Measurements from ENCODE around the gene TESPA1.
"Not testable (repeated sequence)": the region's sequence is repeated elsewhere in the genome, so short reads cannot be mapped to it uniquely, and the experiment has no call there.

TESPA1 gene

DNA sequence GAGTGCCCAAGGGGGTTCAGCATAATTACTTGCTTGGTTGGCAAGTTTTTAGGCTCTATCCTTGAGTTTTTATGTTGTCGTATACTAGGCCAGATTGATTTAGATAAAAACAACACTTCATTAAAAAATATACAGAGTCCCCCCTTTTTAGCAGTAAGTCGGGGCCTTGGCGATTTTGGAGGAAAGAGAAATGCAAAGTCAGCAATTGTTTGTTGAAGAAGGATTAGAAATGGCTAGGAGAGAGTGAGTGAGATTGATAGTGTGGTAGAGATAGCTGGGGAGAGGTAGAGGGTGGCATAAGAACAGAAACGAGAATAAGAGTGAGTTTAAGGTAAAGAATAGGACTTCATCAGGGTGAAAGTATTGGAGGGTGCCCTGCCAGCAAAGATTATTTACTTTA is 41.3 kb downstream of the TESPA1 start:
- DNase-seq = not testable (repeated sequence)

DNA sequence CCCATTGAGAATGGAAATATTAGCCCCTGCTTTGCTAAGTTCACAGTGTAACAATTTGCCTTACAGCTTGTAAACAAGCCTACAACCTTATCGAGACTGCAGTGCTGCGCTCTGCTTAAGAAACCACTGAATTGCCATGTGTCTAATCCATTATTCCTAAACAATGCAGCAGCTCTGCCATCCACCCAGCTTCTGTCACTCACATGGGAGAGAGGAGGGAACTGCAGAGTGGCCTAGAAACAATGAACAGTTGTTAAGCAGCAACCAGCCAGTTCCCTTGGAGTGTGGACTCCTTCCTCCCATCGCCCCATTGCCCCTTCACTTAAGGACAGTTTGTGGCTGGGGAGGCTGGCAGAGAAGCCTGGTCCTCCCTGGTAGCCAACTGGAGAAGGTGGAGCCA is 42.9 kb downstream of the TESPA1 start:
- no peak for DNase-seq

DNA sequence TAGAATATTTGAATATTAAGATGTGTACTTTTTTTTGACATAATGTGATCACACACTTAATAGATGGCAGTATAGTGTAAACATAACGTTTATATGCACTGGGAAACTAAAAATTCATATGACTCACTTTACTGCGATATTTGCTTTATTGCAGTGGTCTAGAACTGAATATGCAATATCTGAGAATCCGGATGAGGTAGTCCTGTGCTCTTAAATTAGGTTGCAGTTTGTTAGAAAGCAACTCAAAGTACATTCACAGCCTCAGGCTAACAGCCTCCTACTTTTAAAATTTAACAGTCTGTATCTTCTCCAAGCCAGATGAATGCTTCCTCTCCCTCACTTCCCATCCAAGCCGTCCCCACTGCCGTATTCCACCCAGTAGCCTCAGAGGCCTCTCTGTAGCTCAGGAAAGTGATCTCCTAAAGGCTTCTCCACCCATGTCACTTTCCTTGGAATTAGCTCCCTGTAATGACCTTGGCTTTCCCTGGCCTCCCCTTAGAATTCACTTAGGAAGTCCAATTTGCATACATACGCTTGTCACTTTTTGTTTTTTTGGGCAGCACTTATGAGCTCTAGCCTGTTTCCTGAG is 43.7 kb downstream of the TESPA1 start:
- no peak for DNase-seq

- no peak for DNase-seq
These were observed 46.6 kb downstream of the TESPA1 start for GRCh38 chr12:54937929-54938328.

DNA sequence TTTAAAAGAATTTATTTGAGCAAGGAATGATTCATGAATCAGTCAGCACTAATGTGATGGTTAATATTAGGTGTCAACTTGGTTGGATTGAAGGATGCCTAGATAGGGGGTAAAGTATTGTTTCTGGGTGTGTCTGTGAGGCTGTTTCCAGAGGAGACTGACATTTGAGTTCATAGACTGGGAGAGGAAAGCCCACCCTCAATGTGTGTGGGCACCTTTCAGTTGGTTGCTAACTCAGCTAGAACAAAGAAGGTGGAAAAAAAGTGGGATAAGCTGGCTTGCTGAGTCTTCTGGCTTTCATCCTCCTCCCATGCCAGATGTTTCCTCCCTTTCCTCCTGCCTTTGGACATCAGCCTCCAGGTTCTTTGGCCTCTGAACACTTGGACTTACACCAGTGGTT is 47.2 kb downstream of the TESPA1 start:
- DNase-seq = no peak

DNA sequence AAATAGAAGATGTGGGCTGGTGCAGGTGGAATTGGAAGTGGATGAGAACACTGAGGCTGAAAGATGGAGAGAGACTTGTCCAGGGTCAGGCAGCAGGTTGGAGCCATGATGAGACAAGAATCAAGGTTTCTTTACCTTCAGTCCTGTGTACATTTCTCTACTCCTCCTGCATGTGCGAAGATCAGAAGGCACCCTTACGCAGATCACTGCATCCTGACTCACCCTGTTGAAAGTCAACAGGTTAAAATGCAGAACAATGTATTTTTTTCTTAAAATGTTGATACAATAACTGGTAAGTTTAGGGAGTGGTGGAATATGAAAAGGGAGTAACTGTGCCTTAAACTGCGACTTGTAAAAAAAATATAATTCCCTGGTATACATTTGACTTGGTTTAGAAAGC is 47.8 kb downstream of the TESPA1 start:
- peak in 1 of 3 donors; percentile 8 for DNase-seq

DNA sequence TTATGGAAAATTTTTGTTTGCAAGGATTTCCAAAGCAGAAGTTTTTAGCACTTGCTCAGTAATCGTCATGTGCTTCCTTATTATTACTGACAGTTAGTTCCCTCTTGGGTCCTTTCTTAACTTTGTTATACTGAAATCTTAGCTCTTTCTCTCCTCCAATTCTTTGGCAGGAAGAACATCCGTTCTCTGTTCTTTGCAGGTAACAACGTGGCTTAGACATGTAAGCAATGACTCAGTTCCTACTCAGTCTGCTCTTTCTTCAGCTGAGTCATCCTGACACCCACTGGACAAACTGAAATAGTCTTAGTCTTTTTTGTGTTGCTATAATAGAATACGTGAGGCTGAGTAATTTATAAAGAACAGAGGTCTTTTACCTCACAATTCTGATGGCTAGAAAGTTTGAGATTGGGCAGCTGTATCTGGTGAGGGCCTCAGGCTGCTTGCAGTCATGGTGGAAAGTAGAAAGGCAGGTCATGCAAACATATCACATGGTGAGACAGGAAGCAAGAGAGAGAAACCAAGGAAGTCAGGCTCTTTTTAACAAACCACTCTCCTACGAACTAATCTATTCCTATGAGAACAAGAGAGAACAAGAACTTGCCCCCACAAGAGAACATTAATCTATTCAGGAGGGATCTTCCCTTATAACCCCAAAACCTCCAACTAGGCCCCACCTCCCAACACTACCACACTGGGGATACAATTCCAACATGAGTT is 49.2 kb downstream of the TESPA1 start:
- DNase-seq = peak; percentile 61 to 88 (median 84)

DNA sequence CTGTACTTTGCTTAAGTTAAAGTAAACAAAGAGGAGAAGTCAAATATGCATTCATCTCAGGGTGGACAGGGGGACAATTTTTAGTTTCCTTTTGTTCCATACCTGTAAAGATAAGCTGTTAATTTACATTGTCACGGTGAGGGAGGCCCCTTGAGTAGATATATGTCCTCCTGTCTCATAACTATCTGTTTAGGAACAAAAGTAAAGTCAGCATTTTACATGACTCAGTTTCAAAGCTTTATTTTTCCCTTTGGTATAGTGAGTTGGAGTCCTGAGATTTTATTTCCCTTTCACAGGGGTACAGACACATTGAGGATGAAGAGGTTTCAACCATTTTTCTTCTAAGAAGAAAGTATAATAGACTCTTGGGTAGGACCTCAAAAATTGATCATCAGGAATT is 50.1 kb downstream of the TESPA1 start:
- no peak for DNase-seq

DNA sequence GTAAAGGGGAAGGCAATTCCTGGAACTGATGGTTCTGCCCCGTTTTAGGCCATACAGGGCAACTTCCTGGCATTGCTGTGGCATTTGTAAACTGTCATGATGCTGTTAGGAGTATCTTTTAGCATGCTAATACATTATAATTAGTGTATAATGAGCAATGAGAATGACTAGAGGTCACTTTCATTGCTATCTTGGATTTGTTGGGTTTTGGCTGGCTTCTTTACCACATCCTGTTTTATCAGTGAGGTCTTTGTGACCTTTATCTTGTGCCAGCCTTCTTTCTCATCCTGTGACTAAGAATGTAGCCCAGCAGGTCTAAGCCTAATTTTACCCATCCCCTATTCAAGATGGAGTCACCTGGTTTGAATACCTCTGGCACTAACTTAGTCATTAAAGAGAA is 51.2 kb downstream of the TESPA1 start:
- peak in 2 of 3 donors; percentile 14 to 56 for DNase-seq

- DNase-seq = no peak
These were observed 51.9 kb downstream of the TESPA1 start for GRCh38 chr12:54932691-54933090.

DNA sequence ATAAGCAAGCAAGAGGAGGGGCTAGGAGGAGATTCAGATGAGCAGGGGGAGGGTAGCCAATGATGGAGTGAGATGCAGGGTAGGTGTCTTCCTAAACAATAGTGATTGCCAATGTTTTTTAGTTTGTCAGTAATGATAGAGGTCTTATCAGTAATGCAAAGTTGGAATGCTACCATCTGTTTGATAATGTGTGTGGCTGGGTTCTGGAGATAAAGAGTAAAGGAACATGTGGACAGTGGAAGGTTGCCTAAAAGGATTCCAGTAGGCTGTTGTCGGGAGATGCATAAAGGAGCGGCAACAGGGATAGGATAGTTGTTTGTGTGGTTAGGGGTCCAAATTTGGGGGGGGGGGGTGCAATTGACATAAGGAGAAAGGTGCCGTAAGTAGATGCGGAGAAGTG is 52.5 kb downstream of the TESPA1 start:
- no peak for DNase-seq

DNA sequence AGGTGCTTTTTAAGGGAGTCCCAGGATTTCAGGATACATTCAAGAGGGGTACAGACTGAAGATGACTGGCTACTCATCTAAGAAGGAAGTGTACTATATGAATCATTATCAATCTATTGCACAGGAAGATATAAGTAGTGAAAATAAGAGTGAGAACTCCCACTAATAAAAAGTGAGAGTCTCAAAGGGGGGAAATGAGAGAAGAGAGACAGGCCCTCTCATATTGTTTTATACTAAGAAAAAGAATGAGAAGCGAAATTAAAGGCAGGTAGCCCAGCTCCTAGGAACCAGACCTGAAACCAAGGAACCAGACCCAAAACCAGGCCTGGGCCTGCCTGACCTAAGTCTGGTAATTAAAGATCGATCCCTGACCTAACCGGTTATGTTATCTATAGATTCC is 54.6 kb downstream of the TESPA1 start:
- no peak for DNase-seq

DNA sequence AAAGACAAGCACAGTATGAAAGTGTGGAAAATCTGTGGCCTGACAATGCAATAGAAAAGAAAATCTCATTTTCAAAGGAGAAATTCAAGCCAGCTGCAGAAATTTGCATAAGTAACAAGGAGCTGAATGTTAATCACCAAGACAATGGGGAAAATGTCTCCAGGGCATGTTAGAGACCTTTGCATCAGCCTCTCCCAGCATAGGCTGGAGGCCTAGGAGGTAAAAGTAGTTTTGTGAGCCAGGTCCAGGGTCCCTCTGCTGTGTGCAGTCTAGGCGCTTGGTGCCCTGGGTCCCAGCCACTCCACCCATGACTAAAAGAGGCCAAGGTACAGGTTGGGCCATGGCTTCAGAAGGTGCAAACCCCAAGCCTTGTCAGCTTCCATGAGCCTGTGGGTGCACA is 58.3 kb downstream of the TESPA1 start:
- DNase-seq = no peak

DNA sequence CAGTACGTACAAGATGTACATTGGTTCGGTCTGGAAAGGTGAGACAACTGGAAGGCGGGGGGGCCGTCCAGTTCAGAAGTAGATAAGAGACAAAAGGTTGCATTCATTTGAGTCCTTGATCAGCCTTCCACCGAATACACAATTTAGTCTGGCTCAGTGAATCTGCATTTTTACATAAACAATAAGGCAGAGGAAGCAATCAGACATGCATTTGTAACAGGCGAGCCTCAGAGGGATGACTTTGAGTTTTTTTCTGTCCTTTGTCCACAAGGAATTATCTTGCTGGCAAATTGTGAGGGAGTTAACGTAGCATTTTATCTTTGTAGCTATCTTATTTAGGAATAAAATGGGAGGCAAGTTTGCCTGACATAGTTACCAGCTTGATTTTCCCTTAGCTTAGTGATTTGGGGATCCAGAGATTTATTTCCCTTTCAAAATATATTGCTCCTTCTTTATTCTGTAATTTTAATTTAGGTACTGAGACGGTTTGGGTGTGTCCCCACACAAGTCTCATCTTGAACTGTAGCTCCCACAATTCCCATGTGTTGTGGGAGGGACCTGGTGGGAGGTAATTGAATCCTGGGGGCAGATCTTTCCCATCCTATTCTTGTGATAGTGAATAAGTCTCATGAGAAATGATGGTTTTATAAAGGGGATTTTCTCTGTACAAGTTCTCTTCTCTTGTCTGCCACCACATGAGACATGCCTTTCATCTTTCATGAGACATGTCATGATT is 59.4 kb downstream of the TESPA1 start:
- DNase-seq = no peak

- DNase-seq = no peak
These were observed 67.5 kb downstream of the TESPA1 start for GRCh38 chr12:54917001-54917488.

Data from suppressor macrophage treated with lipopolysaccharide for 1 hour (primary cell).